SH-SY5Y (cell line): Measurements from ENCODE around the gene LRIG1.

ENCODE experiments used
- GATA2 ChIP-seq: IDR thresholded peaks from 2 replicates; pipeline ENCODE4 v1.6.1; 2011; ENCODE audit warnings: mild to moderate bottlenecking, low read depth, low read length
- GATA3 ChIP-seq: IDR thresholded peaks from 2 replicates; pipeline ENCODE4 v1.6.1; 2011; ENCODE audit warnings: low read depth, mild to moderate bottlenecking, low read length, moderate library complexity

Gene LRIG1

DNA sequence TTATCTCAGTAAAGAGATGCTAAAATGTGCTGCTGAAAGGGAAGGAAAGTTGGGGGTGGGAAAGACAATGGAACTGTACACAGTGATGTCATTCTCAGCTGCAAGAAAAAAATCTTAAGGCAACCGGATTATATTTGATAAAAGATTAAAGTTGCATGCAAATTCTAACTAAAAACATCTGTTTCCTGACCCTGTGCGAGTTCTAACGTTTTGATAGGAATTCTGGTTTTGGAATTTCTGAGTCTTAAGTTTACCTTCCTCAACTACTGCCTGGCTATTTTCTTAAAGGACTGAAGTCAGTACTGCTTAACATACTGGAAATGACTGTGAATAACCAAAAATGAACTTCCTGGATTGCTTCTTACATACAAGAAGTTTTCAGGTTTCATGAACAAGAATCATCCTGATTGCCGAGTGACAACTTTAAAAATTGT is 164.5 kb downstream of the LRIG1 start:
- no peak for TF ChIP-seq GATA2
- TF ChIP-seq GATA3 = no peak

DNA sequence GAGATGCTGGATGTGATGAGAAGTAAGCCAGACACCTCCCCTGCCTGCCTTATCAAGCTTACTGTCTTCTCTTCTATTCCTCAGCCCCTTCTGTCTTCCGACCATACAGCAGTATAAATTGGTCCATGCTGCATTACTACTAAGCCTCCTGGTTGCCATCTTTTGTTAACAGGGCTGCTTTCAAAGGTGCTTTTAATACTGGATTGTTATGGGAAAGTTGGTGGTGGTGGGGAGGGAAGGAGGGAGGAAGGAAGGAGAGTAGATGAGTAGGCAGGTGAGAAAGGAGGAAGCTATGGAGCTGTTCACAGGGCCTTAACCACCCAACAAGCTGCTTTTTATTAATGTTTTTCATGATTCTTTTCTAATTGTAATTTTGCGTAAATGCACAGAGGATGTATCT is 165.2 kb downstream of the LRIG1 start:
- TF ChIP-seq GATA2 (no peak), GATA3 (no peak)
